HL-60 (cell line): Measurements from ENCODE around the gene HOXD13.

Experiments used
- CTCF ChIP-seq: IDR thresholded peaks from one replicate; pipeline ENCODE4 v1.5.1; 2011; ENCODE audit warnings: low read length, control low read depth, inconsistent platforms; ENCODE audit not compliant: insufficient read depth
- POLR2AphosphoS5 ChIP-seq: IDR thresholded peaks from 2 replicates; pipeline ENCODE4 v1.6.1; 2012; ENCODE audit warnings: low read depth
- REST ChIP-seq: IDR thresholded peaks from 2 replicates; pipeline ENCODE4 v1.6.1; 2012; ENCODE audit warnings: low read depth; ENCODE audit not compliant: insufficient replicate concordance
- SPI1 ChIP-seq: IDR thresholded peaks from 2 replicates; pipeline ENCODE4 v1.6.1; 2012; ENCODE audit warnings: low read depth, mild to moderate bottlenecking, borderline replicate concordance

GRCh38 chr2:176072951-176073904 is 19.3 kb upstream of the HOXD13 start:
- TF ChIP-seq REST (no peak), CTCF (no peak), POLR2AphosphoS5 (no peak), SPI1 (no peak)
